Retina (tissue), 1 donor: ENCODE data around the gene PIP5K1A.
A peak's percentile ranks its signal among the peaks of the same experiment; 100 is the strongest.
"Not testable (repeated sequence)": the region's sequence is repeated elsewhere in the genome, so short reads cannot be mapped to it uniquely, and the experiment has no call there.

ENCODE experiments used
- DNase-seq: peaks from one replicate; pipeline ENCODE4 v3.0.0-alpha.2; 2016

Gene PIP5K1A

DNA sequence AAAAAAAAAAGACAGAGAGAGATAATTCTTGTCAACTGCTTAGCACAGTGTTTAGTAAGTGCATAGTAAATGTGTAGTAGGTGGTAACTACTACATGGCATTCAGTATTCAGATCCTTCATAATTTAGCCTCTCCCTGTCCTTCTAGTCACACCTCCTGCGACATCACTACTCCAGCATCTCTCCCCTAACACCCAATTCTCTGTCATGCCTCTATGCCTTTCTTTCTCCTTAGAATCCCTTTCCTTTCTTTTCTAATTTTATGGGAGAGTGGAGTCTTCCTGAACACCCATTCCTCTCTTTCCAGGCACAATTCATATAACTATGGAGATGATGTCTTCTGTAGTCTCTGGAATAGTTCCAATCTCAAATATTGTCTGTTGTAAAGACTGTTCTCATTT is 4.5 kb upstream of the PIP5K1A start:
- DNase-seq: no peak

DNA sequence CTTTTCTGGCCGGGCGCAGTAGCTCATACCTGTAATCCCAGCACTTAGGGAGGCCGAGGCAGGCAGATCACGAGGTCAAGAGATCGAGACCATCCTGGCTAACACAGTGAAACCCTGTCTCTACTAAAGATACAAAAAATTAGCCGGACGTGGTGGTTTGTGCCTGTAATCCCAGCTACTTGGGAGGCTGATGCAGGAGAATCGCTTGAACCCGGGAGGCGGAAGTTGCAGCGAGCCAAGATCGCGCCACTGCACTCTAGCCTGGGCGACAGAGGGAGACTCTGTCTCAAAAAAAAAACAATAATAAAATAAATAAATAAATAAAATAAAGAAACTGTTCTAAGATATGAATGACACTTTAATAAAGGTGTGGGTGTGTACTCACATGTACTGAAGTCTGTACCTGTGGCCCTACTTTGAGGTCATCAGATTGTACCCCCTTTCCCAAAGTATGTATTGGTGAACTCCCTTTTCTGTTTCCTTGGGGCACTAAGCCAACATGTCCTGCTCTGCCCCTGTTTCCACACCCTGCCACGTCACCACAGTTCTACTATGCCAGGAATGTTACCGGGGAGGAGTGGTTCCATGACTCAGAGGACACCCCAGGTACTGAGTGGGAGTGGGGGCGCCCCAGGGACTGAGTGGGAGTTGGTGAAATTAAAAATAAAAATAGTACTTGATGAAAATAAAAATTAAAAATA is 3.3 kb upstream of the PIP5K1A start:
- DNase-seq: not testable (repeated sequence)

DNA sequence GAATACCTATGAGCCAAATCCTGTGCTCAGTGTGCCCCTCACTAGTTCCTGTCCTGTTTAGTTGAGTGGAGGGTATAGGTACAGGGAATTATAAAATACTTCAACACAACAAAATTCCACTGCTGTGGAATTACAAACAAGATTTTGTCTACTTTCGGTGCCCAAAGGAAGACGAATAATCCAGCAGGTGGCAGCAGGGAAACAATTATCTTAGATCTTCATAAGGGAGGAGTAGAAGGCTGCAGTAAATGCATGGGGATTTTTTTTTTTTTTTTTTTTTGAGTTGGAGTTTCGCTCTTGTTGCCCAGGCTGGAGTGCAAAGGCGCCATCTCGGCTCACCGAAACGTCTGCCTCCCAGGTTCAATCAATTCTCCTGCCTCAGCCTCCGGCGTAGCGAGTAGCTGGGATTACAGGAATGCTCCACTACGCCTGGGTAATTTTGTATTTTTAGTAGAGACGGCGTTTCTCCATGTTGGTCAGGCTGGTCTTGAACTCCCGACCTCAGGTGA is 2.0 kb upstream of the PIP5K1A start:
- peak; percentile 46 for DNase-seq

DNA sequence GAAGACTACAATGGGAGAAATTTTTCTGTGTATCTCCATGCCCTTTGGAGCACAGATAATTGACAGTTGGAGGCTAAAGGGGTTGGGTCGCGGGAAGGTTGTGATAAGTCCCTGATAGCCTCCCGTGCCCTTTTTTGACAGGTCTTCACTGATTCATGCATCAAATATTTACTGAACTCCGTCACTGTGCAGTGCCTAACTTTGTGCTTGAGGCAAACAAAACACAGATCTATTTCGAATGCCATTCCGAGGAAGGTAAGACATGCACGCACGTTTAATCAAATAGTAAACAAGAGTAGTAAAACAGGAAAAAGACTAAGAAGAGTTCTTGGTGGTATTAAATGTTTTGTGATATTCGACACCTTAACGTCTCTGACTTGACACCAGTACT is 494 bp upstream of the PIP5K1A start:
- no peak for DNase-seq

DNA sequence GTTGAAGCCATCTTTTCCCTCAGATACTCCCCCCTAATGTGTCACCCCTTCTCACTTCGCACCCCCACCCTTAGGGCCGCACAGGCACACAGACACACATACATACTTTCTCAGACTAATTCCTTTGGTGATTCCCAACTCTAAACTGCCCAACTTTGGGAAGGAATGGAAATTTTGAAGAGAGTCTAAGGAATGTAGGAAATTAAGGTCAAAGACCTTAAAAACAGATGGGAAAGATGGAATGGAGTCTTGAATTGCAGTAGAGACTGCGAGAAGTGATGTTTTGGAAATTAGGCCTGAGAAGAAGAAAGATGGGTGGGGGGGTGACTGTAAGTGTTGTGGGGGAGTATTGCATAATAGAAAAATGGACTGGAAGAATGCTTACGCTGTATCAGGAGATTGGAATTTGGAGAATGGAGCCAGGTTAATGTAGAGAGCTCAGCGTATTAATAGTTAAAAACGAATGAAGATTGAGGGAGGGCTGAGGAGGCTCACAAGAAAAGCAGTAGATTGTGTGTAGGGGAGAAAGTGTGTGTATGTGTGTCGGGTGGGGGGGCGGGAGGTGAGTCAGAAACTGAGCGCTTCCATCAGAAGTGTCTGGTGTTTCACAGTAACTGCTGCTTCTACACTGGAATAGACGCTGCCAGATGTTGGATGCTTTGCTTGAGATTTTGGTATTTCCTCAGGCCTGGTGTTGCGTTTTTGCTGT is 1.7 kb downstream of the PIP5K1A start:
- DNase-seq: no peak

DNA sequence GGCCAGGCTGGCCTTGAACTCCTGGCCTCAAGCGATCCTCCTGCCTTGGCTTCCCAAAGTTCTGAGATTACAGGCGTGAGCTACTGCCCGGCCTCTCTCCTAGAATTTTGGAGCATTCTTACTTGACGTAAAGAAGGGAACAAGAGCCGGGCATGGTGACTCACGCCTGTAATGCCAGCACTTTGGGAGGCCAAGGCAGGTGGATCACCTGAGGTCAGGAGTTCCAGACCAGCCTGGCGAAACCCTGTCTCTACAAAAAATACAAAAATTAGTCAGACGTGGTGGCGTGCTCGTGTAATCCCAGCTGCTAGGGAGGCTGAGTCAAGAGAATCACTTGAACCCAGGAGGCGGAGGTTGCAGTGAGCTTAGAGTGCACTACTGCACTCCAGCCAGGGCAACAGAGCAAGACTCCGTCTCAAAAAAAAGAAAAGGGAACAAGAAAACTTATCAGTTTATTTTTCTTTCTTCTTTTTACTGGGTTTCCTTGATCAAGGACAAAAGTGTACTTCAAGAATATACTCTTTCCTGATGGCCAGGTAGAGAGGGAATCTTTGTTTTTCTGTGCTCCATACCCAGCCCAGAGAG is 7.1 kb downstream of the PIP5K1A start:
- DNase-seq: not testable (repeated sequence)

DNA sequence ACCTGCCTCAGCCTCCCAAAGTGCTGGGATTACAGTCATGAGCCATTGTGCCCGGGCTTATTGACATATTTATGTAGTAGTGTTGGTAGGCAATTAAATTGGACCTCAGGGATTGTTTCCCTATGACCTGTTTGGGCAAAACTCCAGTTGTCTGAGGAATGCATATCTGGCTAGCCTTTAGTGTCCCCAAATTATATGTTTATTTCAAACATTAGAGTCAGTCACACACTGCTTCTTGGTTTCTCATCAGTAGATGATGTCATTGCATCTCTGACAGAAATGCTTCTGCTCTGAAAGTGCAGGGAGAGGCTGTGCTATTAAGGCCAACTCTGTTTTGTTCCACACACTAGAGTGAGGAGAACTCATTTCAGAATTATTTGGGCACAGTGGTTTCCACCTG is 12.5 kb downstream of the PIP5K1A start:
- no peak for DNase-seq

DNA sequence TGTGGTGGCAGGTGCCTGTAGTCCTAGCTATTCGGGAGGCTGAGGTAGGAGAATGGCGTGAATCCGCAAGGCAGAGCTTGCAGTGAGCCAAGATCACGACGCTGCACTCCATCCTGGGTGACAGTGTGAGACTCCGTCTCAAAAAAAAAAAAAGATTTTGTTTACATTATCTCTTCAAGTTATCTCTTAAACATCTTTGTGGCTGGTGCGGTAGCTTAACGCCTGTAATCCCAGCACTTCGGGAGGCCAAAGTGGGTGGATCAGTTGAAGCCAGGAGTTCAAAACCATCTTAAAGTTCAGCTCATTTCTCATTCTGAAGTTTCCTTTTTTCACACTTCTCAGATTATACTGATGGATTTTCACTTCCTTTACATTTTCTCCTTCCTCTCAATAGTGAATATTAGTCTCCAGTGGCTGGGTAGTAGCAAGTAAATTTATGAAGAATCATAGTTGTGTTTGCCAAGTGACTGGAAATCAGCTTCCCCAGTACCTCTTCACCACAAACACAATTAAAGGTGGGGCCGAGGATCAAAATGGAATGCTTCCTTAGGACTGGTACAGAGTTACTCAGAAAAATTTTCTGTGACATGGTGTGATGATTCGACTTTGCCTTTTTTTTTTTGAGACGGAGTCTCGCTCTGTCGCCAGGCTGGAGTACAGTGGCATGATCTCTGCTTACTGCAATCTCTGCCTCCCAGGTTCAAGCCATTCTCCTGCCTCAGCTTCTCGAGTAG is 13.8 kb downstream of the PIP5K1A start:
- no peak for DNase-seq

DNA sequence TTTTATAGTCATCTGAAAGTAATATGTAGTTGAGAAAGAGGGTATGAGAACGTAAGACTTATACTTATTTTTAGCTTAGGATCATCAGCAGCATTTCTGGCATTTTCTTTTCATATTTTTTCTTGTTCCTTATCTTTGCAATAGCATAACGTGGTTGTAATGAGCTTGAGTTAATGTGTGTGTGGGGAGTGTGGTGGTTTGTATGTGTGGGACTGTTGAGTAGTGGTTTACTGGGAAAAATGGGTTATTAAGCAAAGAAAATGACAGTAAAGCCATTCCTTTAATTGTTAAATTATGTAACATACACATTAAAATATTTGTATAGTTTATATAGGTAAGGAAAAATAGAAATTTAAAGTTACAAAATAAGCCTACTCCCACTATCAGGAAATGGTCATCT is 15.2 kb downstream of the PIP5K1A start:
- no peak for DNase-seq

DNA sequence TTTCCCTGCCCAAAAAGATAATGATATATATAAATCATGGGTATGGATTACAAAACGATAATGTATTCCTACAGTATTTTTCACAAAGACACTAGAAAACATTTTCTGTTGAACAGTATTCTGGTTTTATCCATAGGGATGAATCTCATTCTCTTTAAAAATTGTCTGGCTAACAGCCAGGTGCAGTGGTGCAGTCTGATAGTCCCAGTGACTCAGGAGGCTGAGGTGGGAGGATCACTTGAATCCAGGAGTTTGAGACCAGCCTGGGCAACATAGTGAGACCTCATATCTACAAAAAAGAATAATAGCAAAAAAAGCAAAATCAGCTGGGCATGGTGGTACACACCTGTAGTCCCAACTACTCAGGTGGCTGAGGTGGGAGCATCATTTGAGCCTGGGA is 23.3 kb downstream of the PIP5K1A start:
- DNase-seq: no peak

DNA sequence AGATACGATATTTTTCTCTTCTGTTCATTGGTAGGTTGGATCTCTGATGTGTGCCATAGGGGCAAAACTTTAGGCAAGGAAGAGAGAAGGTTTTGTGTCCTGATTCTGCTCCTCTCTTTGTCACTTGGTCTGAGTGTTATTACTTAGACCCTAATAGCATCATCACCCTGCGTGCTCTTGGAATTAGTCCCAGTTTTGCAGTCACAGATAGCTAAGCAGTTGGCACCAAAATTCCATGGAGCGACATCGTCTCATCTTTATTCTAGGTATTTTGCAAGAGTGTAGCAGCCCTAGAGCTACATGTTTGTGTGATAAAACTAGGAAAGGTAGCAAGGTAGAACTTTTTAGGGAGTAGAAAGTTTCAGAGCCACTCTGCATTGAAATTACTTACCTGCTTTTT is 23.8 kb downstream of the PIP5K1A start:
- no peak for DNase-seq

DNA sequence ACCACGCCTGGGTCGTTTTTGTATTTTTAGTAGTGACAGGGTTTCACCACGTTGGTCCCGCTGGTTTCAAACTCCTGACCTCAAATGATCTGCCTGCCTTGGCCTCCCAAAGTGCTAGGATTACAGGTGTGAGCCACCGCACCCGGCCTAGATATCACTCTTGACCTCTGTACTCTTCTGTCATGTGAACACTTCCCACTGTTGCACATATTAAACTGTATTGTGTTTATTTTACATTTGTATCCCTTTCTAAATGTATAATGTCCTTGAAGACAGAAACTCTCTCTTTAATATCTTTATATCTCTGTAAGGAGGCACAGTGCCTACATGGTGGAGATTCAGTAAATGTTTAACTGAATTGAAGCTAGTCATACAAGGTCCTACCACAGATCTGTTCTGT is 36.9 kb downstream of the PIP5K1A start:
- DNase-seq: no peak

DNA sequence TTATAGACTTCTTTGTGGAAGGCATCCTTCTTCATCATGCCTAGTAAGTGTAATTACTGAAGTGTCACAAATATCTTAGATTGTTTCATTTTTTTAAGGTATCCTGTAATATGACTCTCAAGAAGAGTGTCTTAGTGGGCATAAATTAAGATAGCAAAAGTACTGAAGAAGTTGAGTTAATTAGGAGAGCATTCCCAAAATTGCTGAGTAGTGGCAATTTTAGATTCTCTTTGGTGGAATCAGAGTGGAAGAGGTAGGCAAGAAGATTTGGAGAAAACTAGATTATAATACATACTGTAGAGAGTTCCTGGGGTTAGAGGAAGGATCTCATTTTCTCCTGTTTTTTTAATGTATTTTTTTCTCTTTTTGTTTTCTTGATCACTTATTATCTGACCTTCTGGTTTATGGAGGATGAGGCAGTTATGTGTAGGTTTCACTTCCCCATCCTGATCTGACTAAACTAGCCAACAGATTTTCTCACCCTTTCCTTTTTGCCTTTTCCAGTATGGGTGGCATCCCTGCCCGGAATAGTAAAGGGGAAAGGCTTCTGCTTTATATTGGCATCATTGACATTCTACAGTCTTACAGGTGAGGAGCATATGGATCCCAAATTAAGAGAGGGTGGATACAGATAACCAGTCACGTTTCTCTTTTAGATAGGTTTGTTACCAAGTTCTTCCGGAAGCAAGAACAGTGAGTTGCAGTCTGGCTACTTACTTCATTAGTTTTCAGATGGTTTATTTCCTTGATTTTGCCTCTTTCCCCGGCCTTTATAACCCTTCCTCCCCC is 39.5 kb downstream of the PIP5K1A start:
- no peak for DNase-seq

DNA sequence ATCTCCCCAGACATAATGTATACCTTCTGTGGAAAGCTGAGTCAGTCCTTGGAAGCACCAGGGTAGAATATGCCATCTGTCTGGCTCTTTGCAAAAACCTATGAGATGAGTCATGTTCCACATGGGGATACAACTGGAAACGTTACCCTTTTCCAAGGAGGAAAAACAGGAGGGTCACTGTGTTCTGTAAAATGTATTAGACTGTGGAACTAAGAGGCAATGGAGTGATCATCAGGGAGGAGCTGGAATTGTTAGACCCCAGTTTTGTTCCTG is 40.1 kb downstream of the PIP5K1A start:
- no peak for DNase-seq

DNA sequence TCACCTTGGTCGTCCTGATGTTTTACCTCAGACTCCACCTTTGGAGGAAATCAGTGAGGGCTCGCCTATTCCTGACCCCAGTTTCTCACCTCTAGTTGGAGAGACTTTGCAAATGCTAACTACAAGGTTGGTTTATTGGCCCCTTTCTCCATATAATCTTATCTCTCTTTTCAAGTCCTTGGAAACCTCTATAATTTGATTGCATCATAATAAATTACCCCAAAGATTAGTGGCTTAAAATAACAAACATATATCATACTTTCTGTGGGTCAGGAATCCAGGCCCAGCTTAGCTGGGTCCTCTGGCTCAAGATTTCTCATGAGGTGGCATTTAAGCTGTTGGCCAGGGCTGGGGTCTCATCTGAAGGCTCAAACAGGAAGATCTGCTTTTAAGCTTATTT is 44.1 kb downstream of the PIP5K1A start:
- DNase-seq: no peak

DNA sequence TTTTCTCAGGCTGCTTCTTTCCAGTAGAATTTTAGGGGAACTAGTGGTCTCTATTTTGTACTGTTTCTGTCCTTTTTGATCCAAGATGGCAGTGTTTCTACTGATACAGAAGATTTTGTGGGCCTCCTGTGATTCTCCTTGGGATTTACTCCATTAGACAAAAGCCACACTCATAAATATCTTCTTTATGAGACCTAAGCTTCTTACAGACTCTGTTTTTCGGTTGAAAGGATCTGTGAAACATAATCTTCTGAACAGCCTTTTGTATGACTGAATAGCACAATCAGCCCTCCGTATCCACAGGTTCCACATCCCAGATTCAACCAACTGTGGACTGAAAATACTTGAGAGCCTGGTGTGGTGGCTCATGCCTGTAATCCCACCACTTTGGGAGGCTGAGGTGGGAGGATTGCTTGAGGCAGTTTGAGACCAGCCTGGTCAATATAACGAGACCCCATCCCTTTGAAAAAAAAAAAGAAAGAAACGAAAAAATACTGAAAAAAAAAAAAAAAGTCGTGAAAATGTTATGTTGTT is 45.4 kb downstream of the PIP5K1A start:
- DNase-seq: no peak

DNA sequence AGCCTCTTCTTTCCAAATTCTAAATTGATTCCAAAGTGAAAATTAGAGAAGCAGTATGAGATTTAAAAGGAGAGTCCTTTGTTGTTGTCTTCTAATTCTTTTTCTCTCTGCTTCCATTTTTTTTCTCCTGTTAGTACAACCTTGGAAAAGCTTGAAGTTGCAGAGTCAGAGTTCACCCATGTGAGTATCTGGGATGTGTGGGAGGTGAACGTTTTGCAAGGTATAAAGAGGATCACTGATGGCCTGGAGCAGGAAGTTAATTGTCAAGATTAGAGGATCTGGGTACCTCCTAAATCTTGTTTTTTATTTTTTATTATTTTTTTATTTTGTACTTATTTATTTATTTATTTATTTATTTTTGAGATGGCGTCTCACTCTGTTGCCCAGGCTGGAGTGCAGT is 48.4 kb downstream of the PIP5K1A start:
- DNase-seq: no peak

DNA sequence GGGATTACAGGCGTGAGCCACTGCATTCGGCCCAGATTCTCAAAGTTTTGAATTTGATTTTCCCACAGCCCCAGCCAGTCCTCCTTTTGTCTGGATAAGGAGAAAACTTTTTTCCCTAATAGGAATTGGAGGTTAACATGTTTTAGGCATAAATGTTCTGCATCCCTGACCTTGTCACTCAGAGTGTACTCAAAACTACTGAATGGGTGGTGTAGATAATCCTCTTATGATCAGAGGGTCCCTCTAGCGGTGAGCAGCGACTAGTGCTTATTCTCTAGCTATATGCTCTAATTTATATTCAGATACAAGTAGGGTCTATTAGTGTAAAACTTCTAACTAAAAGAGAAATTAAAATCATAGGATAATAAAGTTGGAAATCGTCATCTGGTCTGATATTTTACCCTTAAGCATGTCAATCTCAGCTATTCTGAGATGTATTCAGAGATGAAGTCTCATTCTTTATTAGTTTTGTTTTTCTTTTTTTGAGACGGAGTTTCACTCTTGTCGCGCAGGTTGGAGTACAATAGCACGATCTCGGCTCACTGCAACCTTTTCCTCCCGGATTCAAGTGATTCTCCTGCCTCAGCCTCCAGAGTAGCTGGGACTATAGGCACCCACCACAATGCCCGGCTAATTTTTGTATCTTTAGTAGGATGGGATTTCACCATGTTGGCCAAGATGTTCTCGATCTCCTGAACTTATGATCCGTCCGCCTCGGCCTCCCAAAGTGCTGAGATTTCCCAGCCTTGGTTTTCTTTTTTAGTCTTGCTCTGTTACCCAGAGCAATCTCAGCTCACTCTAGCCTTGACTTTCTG is 53.5 kb downstream of the PIP5K1A start:
- DNase-seq: peak; percentile 39

DNA sequence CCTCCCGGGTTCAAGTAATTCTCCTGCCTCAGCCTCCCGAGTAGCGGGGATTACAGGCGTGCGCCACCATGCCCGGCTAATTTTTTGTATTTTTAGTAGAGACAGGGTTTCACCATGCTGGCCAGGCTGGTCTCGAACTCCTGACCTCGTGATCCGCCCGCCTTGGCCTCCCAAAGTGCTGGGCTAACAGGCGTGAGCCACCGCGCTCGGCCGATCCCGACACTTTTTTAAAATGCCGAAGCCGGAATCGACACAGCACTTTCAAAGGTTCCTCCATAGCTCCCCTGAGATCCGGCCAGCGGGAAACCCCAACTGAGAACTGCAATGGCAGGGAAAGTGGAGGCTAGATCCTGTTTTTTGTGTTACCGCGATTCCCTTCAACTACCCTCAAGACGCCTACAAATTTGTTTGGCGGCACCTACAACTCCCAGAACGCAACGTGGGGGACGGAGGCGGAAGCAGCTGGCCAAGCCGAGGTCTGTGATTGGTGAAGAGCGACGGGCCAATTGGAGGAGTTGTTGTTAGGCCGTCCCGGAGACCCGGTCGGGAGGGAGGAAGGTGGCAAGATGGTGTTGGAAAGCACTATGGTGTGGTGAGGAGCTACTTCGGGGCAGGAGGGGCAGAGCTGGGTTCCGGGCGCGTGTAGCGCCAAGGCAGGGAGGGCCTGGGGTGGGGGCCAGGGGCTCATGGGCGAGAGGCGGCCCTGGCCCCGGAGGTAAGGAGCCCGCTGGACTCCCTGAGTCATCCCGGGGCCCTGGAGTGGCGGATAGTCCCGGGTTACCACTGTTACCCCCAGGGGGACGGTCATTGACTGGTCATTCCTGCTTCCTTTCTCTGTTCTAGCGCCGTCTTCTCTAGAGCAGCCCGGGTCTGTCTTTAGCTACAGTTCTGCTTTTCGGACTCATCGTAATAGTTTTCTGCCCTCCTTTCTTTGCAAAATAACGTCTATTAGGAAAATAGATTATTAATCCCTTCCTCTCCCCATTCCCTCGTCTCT is 56.2 kb downstream of the PIP5K1A start, which contains the start of gene PSMD4:
TSS of gene PSMD4 (plus strand) at position 518 of the 997 bp plus-strand sequence. CDS start at position 567, 49 bp downstream.
- DNase-seq: peak; percentile 97

DNA sequence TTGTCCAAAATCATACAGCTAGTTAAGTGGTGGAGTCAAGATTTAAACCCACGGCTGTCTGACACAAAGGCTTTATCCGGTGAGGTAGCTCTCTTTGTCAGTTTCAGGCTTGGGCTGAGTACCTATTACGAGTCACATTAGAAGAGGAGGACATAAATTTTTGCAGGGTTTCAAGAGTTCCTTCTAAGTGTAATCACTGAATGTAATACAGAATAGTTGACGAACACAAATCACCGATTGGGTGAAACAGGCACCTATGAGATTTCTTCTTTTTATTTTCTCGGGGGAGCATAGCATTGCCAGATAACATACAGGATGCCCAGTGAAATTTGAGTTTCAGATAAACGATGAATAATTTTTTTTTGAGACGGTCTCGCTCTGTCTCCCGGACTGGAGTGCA is 57.0 kb downstream of the PIP5K1A start:
- peak; percentile 3 for DNase-seq
